Measurements from ENCODE around the gene FAF1.
"Not testable (repeated sequence)": the region's sequence is repeated elsewhere in the genome, so short reads cannot be mapped to it uniquely, and the experiment has no call there.

Gene FAF1

DNA sequence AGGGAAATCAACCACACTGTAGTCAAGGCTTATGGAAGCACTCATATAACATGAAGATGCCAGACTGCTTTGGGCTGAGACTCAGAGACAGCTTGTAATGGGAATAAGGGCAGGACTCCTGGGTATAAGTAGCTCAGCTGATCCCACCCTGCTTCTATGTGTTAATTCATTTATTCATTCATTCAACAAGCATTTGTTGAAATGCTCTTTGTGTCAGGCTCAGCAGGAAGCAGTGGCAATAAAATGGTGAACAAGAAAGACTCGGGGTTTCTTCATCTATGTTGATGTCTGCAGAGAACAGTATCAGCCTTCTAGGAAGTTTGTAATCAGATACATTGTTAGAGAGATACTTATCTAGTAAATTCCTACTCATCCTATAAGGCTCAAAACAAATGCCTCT is 391.3 kb downstream of the FAF1 start:
- Histone ChIP-seq H3K9ac (ENCODE audit: low read depth, low read length) (no peak overlapping the region), H3K36me3 (ENCODE audit: insufficient read depth, low read length) (no peaks in the 10 kb centered on the region; the same call in 1 of the 2 replicates), H3K4me1 (ENCODE audit: insufficient read depth, low read length) (peaks cover 18% of the 10 kb centered on the region), H3K9me3 (ENCODE audit: control insufficient read depth, insufficient read depth, low read length) (no peaks in the 10 kb centered on the region)

DNA sequence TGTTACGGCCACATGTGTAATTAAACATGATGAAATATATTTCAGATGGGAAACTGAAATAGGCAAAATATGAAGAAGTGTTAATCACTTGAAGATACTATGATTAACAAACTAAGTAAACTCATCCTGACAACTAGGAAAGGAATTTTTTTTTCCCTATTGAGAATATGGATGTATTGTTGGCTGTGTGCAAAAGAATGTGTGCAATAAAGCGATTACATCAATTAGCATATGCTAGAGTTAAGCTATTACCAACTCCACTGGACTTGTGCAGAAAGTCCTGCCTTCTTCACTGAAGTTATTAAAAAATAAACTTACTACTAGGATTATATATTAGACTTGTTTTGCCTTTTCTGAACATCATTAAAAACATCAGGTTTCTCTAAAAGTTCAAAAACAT is 393.7 kb downstream of the FAF1 start:
- peaks cover 18% of the 10 kb centered on the region for H3K4me1 ChIP-seq (ENCODE audit: insufficient read depth, low read length)
- H3K36me3 ChIP-seq (ENCODE audit: insufficient read depth, low read length): no peaks in the 10 kb centered on the region; the same call in 1 of the 2 replicates
- no peak overlapping the region for H3K9ac ChIP-seq (ENCODE audit: low read depth, low read length)
- no peaks in the 10 kb centered on the region for H3K9me3 ChIP-seq (ENCODE audit: control insufficient read depth, insufficient read depth, low read length)

DNA sequence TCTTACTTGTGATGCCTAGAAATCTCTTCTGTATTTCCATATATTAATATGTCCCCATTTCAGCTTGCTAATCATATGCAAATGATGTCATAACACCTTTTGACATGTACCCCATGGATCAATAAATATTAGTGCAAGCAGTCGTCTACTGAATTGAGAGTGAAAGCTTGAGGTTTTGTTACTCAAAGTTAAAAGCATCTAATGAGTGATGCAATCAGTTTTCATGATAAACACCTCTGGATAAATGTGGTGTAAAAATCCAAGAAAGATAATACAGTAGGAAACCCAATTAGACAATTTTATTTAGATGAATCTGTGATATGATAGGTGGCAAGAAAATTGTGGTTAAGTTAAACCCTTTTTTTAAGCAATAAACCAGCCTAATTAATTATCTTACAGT is 395.6 kb downstream of the FAF1 start:
- Histone ChIP-seq H3K9me3 (ENCODE audit: control insufficient read depth, insufficient read depth, low read length) (no peaks in the 10 kb centered on the region), H3K36me3 (ENCODE audit: insufficient read depth, low read length) (no peaks in the 10 kb centered on the region), H3K9ac (ENCODE audit: low read depth, low read length) (no peak overlapping the region), H3K4me1 (ENCODE audit: insufficient read depth, low read length) (peaks cover 5% of the 10 kb centered on the region; the same call in 1 of the 2 replicates)

DNA sequence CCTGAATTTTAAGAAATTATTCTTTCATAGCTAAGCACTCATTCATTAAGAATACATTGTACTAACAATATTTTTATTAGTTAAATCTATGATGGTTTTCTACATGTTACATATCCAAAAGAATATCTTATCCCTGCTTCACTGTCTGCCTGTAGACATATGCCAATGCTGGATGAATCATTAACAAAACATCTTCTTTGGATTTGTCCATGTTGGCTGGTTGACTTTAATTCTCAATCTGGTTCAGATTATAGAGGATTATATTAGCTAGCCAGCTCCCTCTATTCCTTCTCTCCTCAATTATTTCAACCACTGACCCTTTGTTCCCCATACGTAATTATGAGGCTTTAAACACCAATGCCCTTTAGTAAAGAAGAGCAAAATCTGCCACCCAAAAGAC is 398.0 kb downstream of the FAF1 start:
- Histone ChIP-seq H3K9ac (ENCODE audit: low read depth, low read length) (no peak overlapping the region), H3K4me1 (ENCODE audit: insufficient read depth, low read length) (peaks cover 3% of the 10 kb centered on the region; the same call in 1 of the 2 replicates), H3K9me3 (ENCODE audit: control insufficient read depth, insufficient read depth, low read length) (no peaks in the 10 kb centered on the region), H3K36me3 (ENCODE audit: insufficient read depth, low read length) (no peaks in the 10 kb centered on the region)

DNA sequence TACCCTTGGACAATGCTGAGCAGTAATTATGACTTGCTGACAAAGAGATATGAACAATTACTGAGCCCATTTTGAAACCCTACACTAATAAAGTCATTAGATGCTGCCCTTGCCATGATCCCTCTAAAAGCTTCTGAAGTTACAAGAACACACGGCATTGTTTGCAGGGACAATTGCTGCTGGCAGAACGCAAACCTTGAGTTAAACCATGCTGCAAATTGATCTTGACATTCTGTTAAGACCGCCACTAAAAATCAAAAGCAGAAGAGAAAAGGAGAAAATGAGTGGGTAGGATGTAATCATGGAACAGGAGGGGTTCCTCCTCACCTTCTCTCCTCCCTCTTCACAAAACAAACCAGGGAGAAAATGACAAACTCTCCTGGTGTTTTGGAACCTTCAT is 400.6 kb downstream of the FAF1 start:
- Histone ChIP-seq H3K9ac (ENCODE audit: low read depth, low read length) (no peak overlapping the region), H3K36me3 (ENCODE audit: insufficient read depth, low read length) (no peaks in the 10 kb centered on the region), H3K9me3 (ENCODE audit: control insufficient read depth, insufficient read depth, low read length) (no peaks in the 10 kb centered on the region), H3K4me1 (ENCODE audit: insufficient read depth, low read length) (no peaks in the 10 kb centered on the region)

DNA sequence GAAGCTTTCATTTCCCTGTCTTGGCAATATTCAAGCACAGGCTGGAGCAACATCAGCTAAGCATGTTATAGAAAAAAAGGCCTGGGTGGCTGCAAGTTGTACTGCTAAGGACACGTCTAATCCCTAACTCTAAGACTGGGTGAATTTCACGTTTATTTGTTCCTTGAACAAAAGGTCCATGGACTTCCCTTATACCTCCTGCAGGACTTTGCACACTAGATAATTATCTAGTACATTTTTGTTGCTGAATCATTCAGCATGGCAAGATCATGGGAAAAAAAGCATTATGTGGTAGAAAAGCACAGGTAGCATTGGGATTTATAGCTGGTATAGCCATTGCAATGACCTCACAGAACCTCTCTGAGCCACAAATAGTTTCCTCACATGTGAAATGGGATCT is 406.1 kb downstream of the FAF1 start:
- Histone ChIP-seq H3K4me1 (ENCODE audit: insufficient read depth, low read length) (no peaks in the 10 kb centered on the region), H3K9ac (ENCODE audit: low read depth, low read length) (no peak overlapping the region), H3K9me3 (ENCODE audit: control insufficient read depth, insufficient read depth, low read length) (no peaks in the 10 kb centered on the region), H3K36me3 (ENCODE audit: insufficient read depth, low read length) (no peaks in the 10 kb centered on the region)

DNA sequence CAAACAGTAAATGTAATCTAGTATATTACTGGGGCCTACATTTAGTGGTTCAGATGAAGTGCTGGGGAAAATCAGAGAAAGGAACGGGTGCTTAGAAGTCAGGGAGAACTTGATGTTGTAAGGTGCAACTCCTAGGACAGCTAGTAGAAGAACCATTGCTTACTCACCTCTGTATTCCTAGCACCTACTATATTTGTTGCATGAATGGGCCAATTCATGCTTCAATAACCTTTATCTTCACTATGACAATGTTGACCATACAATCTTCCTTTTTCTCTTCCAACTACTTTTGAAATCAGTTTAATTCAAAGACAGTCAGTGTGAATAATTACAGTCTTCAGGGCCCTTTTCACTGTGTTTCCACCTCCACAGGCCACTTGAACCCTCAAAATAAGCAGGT is 411.8 kb downstream of the FAF1 start:
- no peaks in the 10 kb centered on the region for H3K36me3 ChIP-seq (ENCODE audit: insufficient read depth, low read length)
- no peaks in the 10 kb centered on the region for H3K4me1 ChIP-seq (ENCODE audit: insufficient read depth, low read length)
- H3K9me3 ChIP-seq (ENCODE audit: control insufficient read depth, insufficient read depth, low read length): no peaks in the 10 kb centered on the region
- H3K9ac ChIP-seq (ENCODE audit: low read depth, low read length): no peak overlapping the region

DNA sequence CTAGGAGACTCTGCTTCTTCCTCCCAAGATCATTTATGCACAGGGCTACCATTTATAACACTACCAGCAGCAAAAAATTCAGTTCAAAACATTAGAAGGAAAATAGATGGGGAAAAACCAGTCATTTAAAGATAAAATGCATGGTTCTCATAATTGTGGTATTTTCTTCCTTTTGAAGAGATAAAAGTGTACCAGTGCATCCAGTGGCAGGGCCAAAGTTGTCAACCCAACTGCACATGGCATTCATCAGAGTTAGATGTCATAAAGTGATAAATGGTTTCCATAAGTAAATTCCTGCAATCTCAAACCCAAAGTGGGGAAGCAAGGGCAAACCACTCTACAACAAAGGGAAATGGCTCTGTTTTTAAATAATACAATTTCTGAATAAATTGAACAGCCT is 417.7 kb downstream of the FAF1 start:
- Histone ChIP-seq H3K36me3 (ENCODE audit: insufficient read depth, low read length) (no peaks in the 10 kb centered on the region), H3K9ac (ENCODE audit: low read depth, low read length) (no peak overlapping the region), H3K9me3 (ENCODE audit: control insufficient read depth, insufficient read depth, low read length) (no peaks in the 10 kb centered on the region), H3K4me1 (ENCODE audit: insufficient read depth, low read length) (no peaks in the 10 kb centered on the region)

DNA sequence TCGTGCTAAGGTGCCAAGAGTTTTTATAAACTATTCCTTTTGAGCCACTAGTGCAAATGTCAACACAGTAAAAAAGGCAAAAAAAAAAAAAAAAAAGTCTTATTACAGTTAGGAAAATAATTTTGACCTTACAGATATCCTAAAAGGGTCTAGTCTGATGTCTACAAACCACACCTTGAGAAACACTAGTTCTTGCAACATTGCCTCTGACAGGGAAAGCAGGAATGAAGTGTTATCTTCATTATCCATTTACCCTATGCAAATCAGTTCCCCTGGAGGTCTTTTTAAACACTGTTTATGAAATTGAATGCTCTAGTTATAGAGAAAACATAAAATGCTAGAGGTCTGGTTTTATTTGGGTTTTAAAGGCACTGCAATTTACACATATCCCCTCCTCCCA is 421.6 kb downstream of the FAF1 start:
- Histone ChIP-seq H3K36me3 (ENCODE audit: insufficient read depth, low read length) (no peaks in the 10 kb centered on the region), H3K9ac (ENCODE audit: low read depth, low read length) (no peak overlapping the region)

DNA sequence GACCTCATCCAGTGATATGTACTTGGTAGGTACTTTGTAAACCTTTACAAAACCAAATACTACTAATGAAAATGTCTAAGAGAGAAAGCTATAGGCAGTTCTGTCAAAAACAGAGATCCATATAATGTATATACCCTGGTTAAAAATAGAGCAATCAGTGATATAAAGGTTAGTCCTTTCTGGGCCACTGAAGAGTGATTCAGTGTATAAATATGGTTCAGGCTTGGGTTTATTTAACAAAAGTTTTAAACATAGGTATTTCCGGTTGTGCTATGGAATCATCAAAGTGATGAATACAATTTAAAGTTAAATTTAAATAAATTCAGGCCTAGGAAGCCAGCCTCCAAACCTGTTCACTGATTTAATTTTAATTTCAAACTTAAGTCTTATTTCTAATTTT is 428.5 kb downstream of the FAF1 start:
- Histone ChIP-seq H3K36me3 (ENCODE audit: insufficient read depth, low read length) (no peaks in the 10 kb centered on the region), H3K9ac (ENCODE audit: low read depth, low read length) (no peak overlapping the region), H3K9me3 (ENCODE audit: control insufficient read depth, insufficient read depth, low read length) (no peaks in the 10 kb centered on the region), H3K4me1 (ENCODE audit: insufficient read depth, low read length) (peaks cover 8% of the 10 kb centered on the region; the same call in 1 of the 2 replicates)

More for the DNA sequence above, 421.6 kb downstream of the FAF1 start:
- Histone ChIP-seq H3K4me1 (ENCODE audit: insufficient read depth, low read length) (no peaks in the 10 kb centered on the region), H3K9me3 (ENCODE audit: control insufficient read depth, insufficient read depth, low read length) (no peaks in the 10 kb centered on the region)

DNA sequence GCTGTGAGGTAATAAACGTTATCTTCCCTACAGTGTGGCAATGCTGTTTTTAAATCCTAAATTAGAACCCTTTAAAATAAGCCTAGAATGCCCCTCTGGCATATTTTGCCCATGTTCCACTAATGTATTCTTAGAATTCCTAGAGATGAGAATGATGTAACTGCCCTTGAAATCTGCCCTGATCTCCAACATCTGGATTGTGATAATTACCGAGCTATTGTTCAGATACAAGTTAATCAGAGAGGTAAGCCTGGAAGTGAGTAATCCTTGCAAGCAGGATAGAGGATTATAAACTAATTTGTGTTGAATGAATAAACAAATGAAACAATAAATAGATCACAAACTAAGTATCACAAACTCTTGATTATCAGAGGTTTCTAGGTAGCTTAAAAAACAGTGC is 429.0 kb downstream of the FAF1 start:
- H3K9me3 ChIP-seq (ENCODE audit: control insufficient read depth, insufficient read depth, low read length): no peaks in the 10 kb centered on the region
- H3K36me3 ChIP-seq (ENCODE audit: insufficient read depth, low read length): no peaks in the 10 kb centered on the region
- H3K4me1 ChIP-seq (ENCODE audit: insufficient read depth, low read length): peaks cover 8% of the 10 kb centered on the region; the same call in 1 of the 2 replicates
- no peak overlapping the region for H3K9ac ChIP-seq (ENCODE audit: low read depth, low read length)

DNA sequence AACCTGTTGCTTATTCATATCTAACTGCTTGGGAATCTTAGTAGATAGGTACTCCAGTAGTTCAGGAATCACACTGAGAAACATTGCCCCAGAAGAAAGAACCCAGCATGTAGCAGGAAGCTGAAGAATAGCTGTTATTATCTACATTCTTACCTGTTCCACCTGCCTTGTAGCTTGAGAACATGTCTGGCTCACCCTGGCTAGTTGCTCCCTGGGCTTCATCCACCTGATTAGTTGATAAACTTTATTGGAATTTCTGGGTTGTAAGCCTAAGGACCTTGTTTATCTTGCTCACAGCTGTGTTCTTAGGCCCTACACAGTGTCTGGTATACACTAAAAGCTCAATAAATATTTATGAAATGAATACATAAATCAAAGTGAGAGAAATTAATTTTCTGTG is 430.6 kb downstream of the FAF1 start:
- Histone ChIP-seq H3K36me3 (ENCODE audit: insufficient read depth, low read length) (no peaks in the 10 kb centered on the region), H3K9ac (ENCODE audit: low read depth, low read length) (no peak overlapping the region), H3K9me3 (ENCODE audit: control insufficient read depth, insufficient read depth, low read length) (no peaks in the 10 kb centered on the region)

DNA sequence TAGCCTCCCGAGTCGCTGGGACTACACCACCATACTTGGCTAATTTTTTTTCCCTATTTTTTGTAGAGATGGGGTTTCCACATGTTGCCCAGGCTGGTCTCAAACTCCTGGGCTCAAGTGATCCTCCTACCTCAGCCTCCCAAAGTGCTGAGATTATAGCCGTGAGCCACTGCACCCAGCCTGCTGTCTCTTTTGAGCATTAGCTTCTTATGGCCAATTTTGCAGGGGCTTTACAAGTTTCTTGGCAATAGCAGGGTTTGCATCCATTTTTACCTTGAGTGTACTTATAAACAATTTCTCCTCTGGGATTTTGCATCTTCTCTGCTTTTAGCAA is 432.1 kb downstream of the FAF1 start:
- not testable (repeated sequence) for H3K9ac ChIP-seq (ENCODE audit: low read depth, low read length); H3K36me3 ChIP-seq (ENCODE audit: insufficient read depth, low read length); H3K9me3 ChIP-seq (ENCODE audit: control insufficient read depth, insufficient read depth, low read length); H3K4me1 ChIP-seq (ENCODE audit: insufficient read depth, low read length)

More for the DNA sequence above, 430.6 kb downstream of the FAF1 start:
- H3K4me1 ChIP-seq (ENCODE audit: insufficient read depth, low read length): peaks cover 8% of the 10 kb centered on the region; the same call in 1 of the 2 replicates

DNA sequence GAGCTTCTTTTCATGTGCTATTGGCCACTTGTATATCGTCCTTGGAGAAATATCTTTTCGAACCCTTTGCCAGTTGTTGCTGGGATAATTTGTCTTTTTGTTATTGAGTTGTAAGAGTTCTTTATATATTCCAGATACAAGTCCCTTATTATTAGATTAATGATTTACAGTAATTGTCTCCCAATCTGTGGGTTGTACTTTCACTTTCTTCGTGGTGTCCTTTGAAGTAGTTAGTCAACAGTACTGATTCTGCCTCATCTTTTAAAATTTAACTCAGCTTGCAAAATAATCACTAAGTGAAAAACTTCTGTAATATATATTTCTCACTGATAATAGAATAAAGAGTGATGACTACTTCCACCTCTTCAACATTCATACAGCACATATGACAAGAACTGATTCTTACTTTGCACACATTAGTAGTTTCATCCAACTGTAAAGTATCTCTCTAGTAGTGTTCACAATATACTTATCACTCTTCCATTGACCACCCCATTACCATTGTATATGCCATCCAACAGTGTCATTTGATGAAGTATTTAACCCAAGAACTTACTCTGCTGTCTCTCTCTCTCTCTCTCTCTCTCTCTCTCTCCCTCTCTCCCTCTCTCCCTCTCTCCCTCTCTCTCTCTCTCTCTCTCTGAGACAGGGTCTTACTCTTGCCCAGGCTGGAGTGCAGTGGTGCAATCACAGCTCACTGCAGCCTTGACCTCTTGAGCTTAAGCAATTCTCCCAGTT is 432.6 kb downstream of the FAF1 start:
- H3K36me3 ChIP-seq (ENCODE audit: insufficient read depth, low read length): no peaks in the 10 kb centered on the region

DNA sequence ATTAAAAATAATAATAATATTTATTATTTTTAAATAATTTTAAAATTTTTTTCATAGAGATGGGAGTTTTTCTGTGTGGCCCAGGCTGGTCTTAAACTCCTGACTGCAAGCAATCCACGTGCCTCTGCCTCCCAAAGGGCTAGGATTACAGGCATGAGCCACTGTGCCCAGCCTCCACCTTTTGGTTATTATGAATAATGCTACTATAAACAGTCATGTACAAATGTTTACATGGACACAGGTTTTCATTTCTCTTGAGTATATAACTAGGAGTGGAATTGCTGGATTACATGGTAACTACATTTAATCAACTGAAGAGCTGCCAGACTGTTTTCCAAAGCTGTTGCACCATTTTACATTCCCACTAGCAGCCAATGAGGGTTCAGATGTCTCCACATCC is 433.6 kb downstream of the FAF1 start:
- Histone ChIP-seq H3K9me3 (ENCODE audit: control insufficient read depth, insufficient read depth, low read length) (no peaks in the 10 kb centered on the region), H3K36me3 (ENCODE audit: insufficient read depth, low read length) (no peaks in the 10 kb centered on the region), H3K9ac (ENCODE audit: low read depth, low read length) (no peak overlapping the region), H3K4me1 (ENCODE audit: insufficient read depth, low read length) (peaks cover 8% of the 10 kb centered on the region; the same call in 1 of the 2 replicates)

More for the DNA sequence above, 432.6 kb downstream of the FAF1 start:
- Histone ChIP-seq H3K9me3 (ENCODE audit: control insufficient read depth, insufficient read depth, low read length) (no peaks in the 10 kb centered on the region), H3K9ac (ENCODE audit: low read depth, low read length) (no peak overlapping the region), H3K4me1 (ENCODE audit: insufficient read depth, low read length) (peaks cover 8% of the 10 kb centered on the region; the same call in 1 of the 2 replicates)
